Thoracic aorta (tissue), 2 donors: ENCODE measurements around the gene TSPAN17. TPM values are rescaled to one million over a fixed set of nuclear protein-coding genes. Genes with fewer than 3 reads are reported as not detected.

Experiments used
- ATAC-seq: fragments of 150-250 bp; one replicate; pipeline ENCODE4 v1.8.0; 2017; ENCODE audit warnings: low read depth; ENCODE audit not compliant: insufficient number of reproducible peaks, low FRiP score
- DNase-seq: peaks from one replicate; pipeline ENCODE4 v3.0.0-alpha.2; 2020; ENCODE audit warnings: low spot score
- H3K27ac ChIP-seq, 2 donors: fragments of 200-600 bp; sonication (generic); 1 replicate in 1 of 2; 2 replicates in 1 of 2; pipeline ENCODE4 v1.5.1; 2016; ENCODE audit warnings: mild to moderate bottlenecking in 2 of 2, moderate library complexity in 2 of 2
- H3K27me3 ChIP-seq: fragments of 200-600 bp; sonication (generic); replicated peaks from 2 replicates; pipeline ENCODE4 v1.6.0; 2016; ENCODE audit warnings: mild to moderate bottlenecking; ENCODE audit not compliant: insufficient read depth
- H3K36me3 ChIP-seq: fragments of 200-600 bp; sonication (generic); one replicate; pipeline ENCODE4 v1.5.1; 2016
- H3K4me1 ChIP-seq, 2 donors: fragments of 200-600 bp; sonication (generic); 1 replicate in 1 of 2; 2 replicates in 1 of 2; pipeline versions ENCODE4 v1.5.1 to v1.6.0; 2016; ENCODE audit warnings: low read depth in 2 of 2, mild to moderate bottlenecking in 1 of 2; ENCODE audit not compliant: control insufficient read depth in 1 of 2
- H3K4me3 ChIP-seq: fragments of 200-600 bp; sonication (generic); 2 replicates; pipeline ENCODE4 v1.5.1; 2016; ENCODE audit warnings: mild to moderate bottlenecking
- H3K9me3 ChIP-seq: fragments of 200-600 bp; sonication (generic); 2 replicates; pipeline ENCODE4 v1.5.1; 2016
- CTCF ChIP-seq: fragments of 200-600 bp; sonication (generic); IDR thresholded peaks from one replicate; pipeline ENCODE4 v1.5.1; 2019; ENCODE audit warnings: antibody characterized with exemption
- total RNA-seq, 2 donors: library from RNA; depleted of rRNA; stranded (reverse); fragments of >200 nt; gene quantifications; one replicate each; pipeline versions ENCODE4 v1.1.0 to v1.2.3, GENCODE V29; 2016

The TSPAN17 gene
- total RNA-seq, 2 donors from 2014 or later, result 20.6 to 25.0 TPM

GRCh38 chr5:176660860-176661641 is 13.8 kb downstream of the TSPAN17 start:
- H3K27ac ChIP-seq, result no peak overlapping the region
- no peaks in the 10 kb centered on the region for H3K9me3 ChIP-seq
- H3K4me1 ChIP-seq, result peaks cover 0 to 9% of the 10 kb centered on the region in 2 donors
- ATAC-seq (no peak), DNase-seq (no peak)
- peak; percentile 93 for TF ChIP-seq CTCF
- no peaks in the 10 kb centered on the region for H3K27me3 ChIP-seq
- peaks cover 7% of the 10 kb centered on the region for H3K36me3 ChIP-seq
- no peak overlapping the region for H3K4me3 ChIP-seq

- H3K4me3 ChIP-seq, result no peak overlapping the region
- H3K27me3 ChIP-seq, result no peaks in the 10 kb centered on the region
- DNase-seq (no peak), ATAC-seq (no peak)
- TF ChIP-seq CTCF, result no peak
- no peak overlapping the region for H3K27ac ChIP-seq
- H3K36me3 ChIP-seq, result peaks cover 6% of the 10 kb centered on the region
- H3K9me3 ChIP-seq, result no peaks in the 10 kb centered on the region
- H3K4me1 ChIP-seq, result peaks cover 0 to 9% of the 10 kb centered on the region in 2 donors
Observed at GRCh38 chr5:176661676-176662075, 14.4 kb downstream of the TSPAN17 start.

- no peak for ATAC-seq
- no peak for TF ChIP-seq CTCF
- no peak for DNase-seq
Observed at GRCh38 chr5:176662371-176663333, 15.4 kb downstream of the TSPAN17 start.

GRCh38 chr5:176663566-176663965 is 16.3 kb downstream of the TSPAN17 start:
- Histone ChIP-seq H3K4me3 (no peak overlapping the region), H3K36me3 (no peaks in the 10 kb centered on the region), H3K9me3 (no peaks in the 10 kb centered on the region), H3K27me3 (no peaks in the 10 kb centered on the region), H3K4me1 (peaks cover 0 to 3% of the 10 kb centered on the region in 2 donors), H3K27ac (no peak overlapping the region)
- TF ChIP-seq CTCF, result no peak
- no peak for DNase-seq
- no peak for ATAC-seq

More at GRCh38 chr5:176662371-176663333, 15.4 kb downstream of the TSPAN17 start:
- Histone ChIP-seq H3K4me3 (no peak overlapping the region), H3K27me3 (no peaks in the 10 kb centered on the region), H3K9me3 (no peaks in the 10 kb centered on the region), H3K36me3 (no peaks in the 10 kb centered on the region), H3K27ac (no peak overlapping the region), H3K4me1 (peaks cover 0 to 9% of the 10 kb centered on the region in 2 donors)

GRCh38 chr5:176664479-176664878 is 17.2 kb downstream of the TSPAN17 start:
- Histone ChIP-seq H3K36me3 (no peaks in the 10 kb centered on the region), H3K9me3 (no peaks in the 10 kb centered on the region), H3K4me1 (no peaks in the 10 kb centered on the region), H3K4me3 (no peak overlapping the region), H3K27ac (no peak overlapping the region), H3K27me3 (no peaks in the 10 kb centered on the region)
- DNase-seq (no peak), ATAC-seq (no peak)
- no peak for TF ChIP-seq CTCF
